ENCODE results near the gene ENPP4.

ENPP4 gene

DNA sequence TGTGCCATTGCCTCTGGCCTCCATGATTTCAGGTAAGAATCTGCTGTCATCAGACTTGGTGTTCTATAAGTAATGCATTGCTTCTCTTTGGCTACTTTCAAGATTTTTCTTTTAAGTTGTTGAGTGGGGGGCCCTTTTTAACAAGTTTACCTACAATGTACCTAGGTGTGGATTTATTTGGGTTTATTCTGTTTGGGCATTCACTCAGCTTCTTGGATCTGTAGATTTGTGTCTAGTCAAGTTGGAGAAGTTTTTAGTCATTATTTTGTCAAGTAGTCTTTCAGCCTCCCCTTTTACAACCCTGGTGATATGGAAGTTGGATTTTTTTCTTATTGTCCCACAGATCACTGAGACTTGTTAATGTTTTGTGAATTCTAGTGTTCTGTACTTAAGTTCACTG, 26.9 kb downstream of the ENPP4 start:
- no peak overlapping the region for H3K9ac ChIP-seq (ENCODE audit: low read depth, low read length, poor library complexity, severe bottlenecking)
- H3K79me2 ChIP-seq (ENCODE audit: insufficient read depth, low read length), result no peaks in the 10 kb centered on the region
- H2AFZ ChIP-seq (ENCODE audit: low read length), result no peak overlapping the region
- no peaks in the 10 kb centered on the region for H3K9me2 ChIP-seq (replicated peaks; ENCODE audit: low read depth, low read length)
- H3K9me3 ChIP-seq (ENCODE audit: insufficient read depth, low read depth, low read length), result no peaks in the 10 kb centered on the region
- H4K20me1 ChIP-seq (ENCODE audit: insufficient read depth, low read length, poor library complexity, severe bottlenecking), result no peaks in the 10 kb centered on the region
- no peaks in the 10 kb centered on the region for H3K4me1 ChIP-seq (ENCODE audit: insufficient read depth, low read length, poor library complexity, severe bottlenecking)
- H3K4me2 ChIP-seq (ENCODE audit: low read depth, low read length, poor library complexity, severe bottlenecking), result no peak overlapping the region
- TF ChIP-seq, protein P1, sequence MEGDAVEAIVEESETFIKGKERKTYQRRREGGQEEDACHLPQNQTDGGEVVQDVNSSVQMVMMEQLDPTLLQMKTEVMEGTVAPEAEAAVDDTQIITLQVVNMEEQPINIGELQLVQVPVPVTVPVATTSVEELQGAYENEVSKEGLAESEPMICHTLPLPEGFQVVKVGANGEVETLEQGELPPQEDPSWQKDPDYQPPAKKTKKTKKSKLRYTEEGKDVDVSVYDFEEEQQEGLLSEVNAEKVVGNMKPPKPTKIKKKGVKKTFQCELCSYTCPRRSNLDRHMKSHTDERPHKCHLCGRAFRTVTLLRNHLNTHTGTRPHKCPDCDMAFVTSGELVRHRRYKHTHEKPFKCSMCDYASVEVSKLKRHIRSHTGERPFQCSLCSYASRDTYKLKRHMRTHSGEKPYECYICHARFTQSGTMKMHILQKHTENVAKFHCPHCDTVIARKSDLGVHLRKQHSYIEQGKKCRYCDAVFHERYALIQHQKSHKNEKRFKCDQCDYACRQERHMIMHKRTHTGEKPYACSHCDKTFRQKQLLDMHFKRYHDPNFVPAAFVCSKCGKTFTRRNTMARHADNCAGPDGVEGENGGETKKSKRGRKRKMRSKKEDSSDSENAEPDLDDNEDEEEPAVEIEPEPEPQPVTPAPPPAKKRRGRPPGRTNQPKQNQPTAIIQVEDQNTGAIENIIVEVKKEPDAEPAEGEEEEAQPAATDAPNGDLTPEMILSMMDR (conservative IDR thresholded peaks at IDR 0.05; ENCODE audit: low read length), result no peak
- TF ChIP-seq EZH2phosphoT487 (IDR thresholded peaks at IDR 0.05; ENCODE audit: borderline replicate concordance), result no peak
- H3K4me3 ChIP-seq (ENCODE audit: low read length, poor library complexity, severe bottlenecking), result no peak overlapping the region
- H3F3A ChIP-seq (ENCODE audit: low read depth), result no peaks in the 10 kb centered on the region
- H3K36me3 ChIP-seq (ENCODE audit: insufficient read depth, low read length), result no peaks in the 10 kb centered on the region
- H3K27me3 ChIP-seq (ENCODE audit: insufficient read depth, low read length, poor library complexity, severe bottlenecking), result no peaks in the 10 kb centered on the region

DNA sequence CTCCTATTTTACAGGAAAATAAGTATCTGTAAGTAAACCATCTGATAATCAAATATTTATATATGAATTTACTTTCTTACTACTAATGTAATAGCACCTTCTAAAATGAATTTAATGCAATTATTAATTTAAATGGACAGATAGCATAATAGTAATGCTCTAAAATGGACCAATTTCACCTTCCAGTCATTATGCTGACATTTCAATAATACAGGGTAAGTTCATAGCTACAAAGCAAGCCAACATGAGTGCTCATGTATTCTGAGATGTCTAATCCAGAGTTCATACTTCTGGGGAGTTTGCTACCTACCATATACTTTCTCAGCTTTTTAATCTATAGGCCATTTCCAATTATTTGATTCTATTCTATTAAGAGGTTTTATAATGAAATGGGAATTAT, 29.4 kb downstream of the ENPP4 start:
- Histone ChIP-seq H3K9me3 (ENCODE audit: insufficient read depth, low read depth, low read length) (no peaks in the 10 kb centered on the region), H3K4me2 (ENCODE audit: low read depth, low read length, poor library complexity, severe bottlenecking) (no peak overlapping the region), H3K79me2 (ENCODE audit: insufficient read depth, low read length) (no peaks in the 10 kb centered on the region), H3F3A (ENCODE audit: low read depth) (no peaks in the 10 kb centered on the region), H3K4me3 (ENCODE audit: low read length, poor library complexity, severe bottlenecking) (no peak overlapping the region), H3K4me1 (ENCODE audit: insufficient read depth, low read length, poor library complexity, severe bottlenecking) (no peaks in the 10 kb centered on the region), H3K27me3 (ENCODE audit: insufficient read depth, low read length, poor library complexity, severe bottlenecking) (no peaks in the 10 kb centered on the region), H3K9me2 (replicated peaks; ENCODE audit: low read depth, low read length) (no peaks in the 10 kb centered on the region), H4K20me1 (ENCODE audit: insufficient read depth, low read length, poor library complexity, severe bottlenecking) (no peaks in the 10 kb centered on the region), H3K9ac (ENCODE audit: low read depth, low read length, poor library complexity, severe bottlenecking) (no peak overlapping the region), H3K36me3 (ENCODE audit: insufficient read depth, low read length) (no peaks in the 10 kb centered on the region), H2AFZ (ENCODE audit: low read length) (no peak overlapping the region)
- TF ChIP-seq, protein P1 (conservative IDR thresholded peaks at IDR 0.05; ENCODE audit: low read length), result no peak
- TF ChIP-seq EZH2phosphoT487 (IDR thresholded peaks at IDR 0.05; ENCODE audit: borderline replicate concordance), result no peak

DNA sequence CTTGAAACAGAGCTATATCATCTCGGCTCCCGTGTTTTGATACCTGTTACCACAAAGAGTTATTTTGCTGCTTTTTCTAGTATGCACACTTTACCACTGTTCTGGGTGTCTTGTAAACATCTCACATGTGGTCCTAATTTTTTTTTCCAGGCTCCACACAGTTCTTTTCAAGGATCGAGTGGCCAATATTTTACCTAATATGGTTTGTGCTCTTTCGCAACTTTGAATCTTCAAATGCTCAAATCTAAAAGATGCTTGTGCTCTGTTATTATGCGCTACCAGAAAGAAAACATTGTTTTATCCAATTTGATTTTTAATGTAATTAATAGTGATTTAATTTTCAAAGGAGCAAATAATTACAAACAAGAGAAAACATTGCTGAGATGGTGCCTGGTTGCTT, 30.3 kb downstream of the ENPP4 start:
- H3K4me3 ChIP-seq (ENCODE audit: low read length, poor library complexity, severe bottlenecking), result no peak overlapping the region
- no peaks in the 10 kb centered on the region for H3K36me3 ChIP-seq (ENCODE audit: insufficient read depth, low read length)
- H3K9me2 ChIP-seq (replicated peaks; ENCODE audit: low read depth, low read length), result no peaks in the 10 kb centered on the region
- no peaks in the 10 kb centered on the region for H3K27me3 ChIP-seq (ENCODE audit: insufficient read depth, low read length, poor library complexity, severe bottlenecking)
- no peak overlapping the region for H3K4me2 ChIP-seq (ENCODE audit: low read depth, low read length, poor library complexity, severe bottlenecking)
- H3K79me2 ChIP-seq (ENCODE audit: insufficient read depth, low read length), result no peaks in the 10 kb centered on the region
- H4K20me1 ChIP-seq (ENCODE audit: insufficient read depth, low read length, poor library complexity, severe bottlenecking), result no peaks in the 10 kb centered on the region
- no peak for TF ChIP-seq EZH2phosphoT487 (IDR thresholded peaks at IDR 0.05; ENCODE audit: borderline replicate concordance)
- TF ChIP-seq, protein P1 (conservative IDR thresholded peaks at IDR 0.05; ENCODE audit: low read length), result no peak
- H3K4me1 ChIP-seq (ENCODE audit: insufficient read depth, low read length, poor library complexity, severe bottlenecking), result no peaks in the 10 kb centered on the region
- no peaks in the 10 kb centered on the region for H3F3A ChIP-seq (ENCODE audit: low read depth)
- no peak overlapping the region for H2AFZ ChIP-seq (ENCODE audit: low read length)
- H3K9ac ChIP-seq (ENCODE audit: low read depth, low read length, poor library complexity, severe bottlenecking), result no peak overlapping the region
- H3K9me3 ChIP-seq (ENCODE audit: insufficient read depth, low read depth, low read length), result no peaks in the 10 kb centered on the region

All from Loucy (cell line).